Stomach (tissue), 4 donors: Measurements from ENCODE around the gene QRICH1.

ENCODE experiments used
- EP300 ChIP-seq: sonication (generic); formaldehyde crosslinking; IDR thresholded peaks from one replicate; pipeline ENCODE4 v1.6.1; 2017; ENCODE audit warnings: antibody characterized with exemption
- POLR2A ChIP-seq, 4 donors: fragments of 450-650 bp; IDR thresholded peaks; one replicate each; pipeline ENCODE4 v1.6.1; 2016; ENCODE audit warnings: antibody characterized with exemption in 4 of 4, control low read depth in 2 of 4, mild to moderate bottlenecking in 1 of 4, moderate library complexity in 1 of 4
- POLR2AphosphoS5 ChIP-seq, 3 donors: sonication (generic); formaldehyde crosslinking; IDR thresholded peaks; one replicate each; pipeline ENCODE4 v1.6.1; 2016; ENCODE audit warnings: antibody characterized with exemption in 3 of 3
- TF ChIP-seq, protein P1 (sequence below), 7 experiments: fragments of 450-650 bp in 4 of 7; fragments of 200-600 bp in 3 of 7; sonication (generic) in 3 of 7; IDR thresholded peaks; one replicate each; pipeline ENCODE4 v1.5.1; 2016 to 2019; ENCODE audit warnings: antibody characterized with exemption in 7 of 7, control low read depth in 2 of 7, mild to moderate bottlenecking in 1 of 7

GRCh38 chr3:49108346-49108745 lies 14.5 kb upstream of the QRICH1 start:
- TF ChIP-seq, protein P1, sequence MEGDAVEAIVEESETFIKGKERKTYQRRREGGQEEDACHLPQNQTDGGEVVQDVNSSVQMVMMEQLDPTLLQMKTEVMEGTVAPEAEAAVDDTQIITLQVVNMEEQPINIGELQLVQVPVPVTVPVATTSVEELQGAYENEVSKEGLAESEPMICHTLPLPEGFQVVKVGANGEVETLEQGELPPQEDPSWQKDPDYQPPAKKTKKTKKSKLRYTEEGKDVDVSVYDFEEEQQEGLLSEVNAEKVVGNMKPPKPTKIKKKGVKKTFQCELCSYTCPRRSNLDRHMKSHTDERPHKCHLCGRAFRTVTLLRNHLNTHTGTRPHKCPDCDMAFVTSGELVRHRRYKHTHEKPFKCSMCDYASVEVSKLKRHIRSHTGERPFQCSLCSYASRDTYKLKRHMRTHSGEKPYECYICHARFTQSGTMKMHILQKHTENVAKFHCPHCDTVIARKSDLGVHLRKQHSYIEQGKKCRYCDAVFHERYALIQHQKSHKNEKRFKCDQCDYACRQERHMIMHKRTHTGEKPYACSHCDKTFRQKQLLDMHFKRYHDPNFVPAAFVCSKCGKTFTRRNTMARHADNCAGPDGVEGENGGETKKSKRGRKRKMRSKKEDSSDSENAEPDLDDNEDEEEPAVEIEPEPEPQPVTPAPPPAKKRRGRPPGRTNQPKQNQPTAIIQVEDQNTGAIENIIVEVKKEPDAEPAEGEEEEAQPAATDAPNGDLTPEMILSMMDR (IDR thresholded peaks at IDR 0.05): no peak
- TF ChIP-seq EP300 (no peak), POLR2A (IDR thresholded peaks at IDR 0.05) (no peak), POLR2AphosphoS5 (IDR thresholded peaks at IDR 0.05) (no peak)
